Measurements from ENCODE around the gene PAM. TPM values are rescaled to one million over a fixed set of nuclear protein-coding genes. Genes with fewer than 3 reads are reported as not detected.

The PAM gene
- total RNA-seq, 1 experiment from 2014 or later: 31.9 TPM

DNA sequence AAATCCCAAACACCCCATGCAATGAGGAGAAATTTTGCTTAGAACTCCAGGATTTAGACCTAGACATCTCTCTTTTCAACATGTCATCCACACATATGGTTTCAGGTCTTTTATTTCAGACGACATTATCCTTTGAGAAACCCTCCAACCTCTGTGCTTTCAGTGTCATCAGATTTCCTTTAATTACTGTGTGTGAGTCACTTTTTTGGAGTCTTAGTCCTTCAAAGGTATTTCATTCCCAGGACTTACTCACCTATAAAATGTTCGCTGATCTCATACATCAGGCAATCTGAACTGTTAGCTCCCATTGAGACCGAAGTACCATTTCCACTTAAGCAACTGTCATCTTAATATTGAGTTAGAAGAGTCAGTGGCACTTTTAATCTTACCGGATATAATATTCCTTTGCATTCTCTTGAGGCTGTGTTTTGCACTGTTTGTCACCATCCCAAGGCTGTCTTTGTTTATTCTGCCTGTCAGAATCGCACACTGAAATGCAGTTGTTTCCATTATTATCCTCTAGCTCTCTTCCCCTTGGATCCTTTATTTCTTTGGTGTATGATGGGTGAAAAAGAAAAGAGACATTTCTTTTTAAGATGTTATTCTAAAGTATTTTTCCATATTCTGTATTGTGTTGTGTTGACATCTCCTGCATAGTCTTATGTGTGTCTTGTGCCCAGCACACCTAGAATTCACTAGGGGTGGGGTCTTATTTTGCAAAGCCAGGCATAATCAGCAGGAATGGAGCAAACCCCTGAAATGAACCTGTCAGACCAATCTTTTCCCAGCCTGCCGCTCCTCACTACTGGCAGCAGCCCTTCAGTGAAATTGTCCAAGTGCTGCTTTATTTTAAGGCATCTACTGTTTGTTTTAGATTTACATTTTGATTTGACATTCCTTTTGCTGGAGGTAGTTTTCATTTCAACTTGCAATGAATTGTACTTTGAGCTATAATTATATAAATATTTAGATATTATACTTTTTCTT is 155.4 kb downstream of the PAM start:
- H3K27me3 ChIP-seq (ENCODE audit: low read length): no peaks in the 10 kb centered on the region
- no peaks in the 10 kb centered on the region for H3K36me3 ChIP-seq (ENCODE audit: insufficient read depth, low read length)
- no peak overlapping the region for H3K4me3 ChIP-seq (ENCODE audit: low read length)
- H2AFZ ChIP-seq (ENCODE audit: low read length): no peak overlapping the region
- DNase-seq: no peak
- H3K9me3 ChIP-seq (ENCODE audit: low read length): no peaks in the 10 kb centered on the region
- H4K20me1 ChIP-seq (ENCODE audit: insufficient read depth, low read depth, low read length): no peaks in the 10 kb centered on the region; the same call in 1 of the 2 replicates
- no peaks in the 10 kb centered on the region for H3K79me2 ChIP-seq (ENCODE audit: low read length)
- H3K27ac ChIP-seq (ENCODE audit: low read length): no peak overlapping the region
- no peaks in the 10 kb centered on the region for H3K4me1 ChIP-seq (ENCODE audit: low read length)
- no peak overlapping the region for H3K4me2 ChIP-seq (ENCODE audit: low read depth, low read length, poor library complexity, severe bottlenecking)
- H3K9ac ChIP-seq (ENCODE audit: low read length): no peak overlapping the region
- no peaks in the 10 kb centered on the region for H3K9me2 ChIP-seq (replicated peaks; ENCODE audit: insufficient read depth, low read length)

DNA sequence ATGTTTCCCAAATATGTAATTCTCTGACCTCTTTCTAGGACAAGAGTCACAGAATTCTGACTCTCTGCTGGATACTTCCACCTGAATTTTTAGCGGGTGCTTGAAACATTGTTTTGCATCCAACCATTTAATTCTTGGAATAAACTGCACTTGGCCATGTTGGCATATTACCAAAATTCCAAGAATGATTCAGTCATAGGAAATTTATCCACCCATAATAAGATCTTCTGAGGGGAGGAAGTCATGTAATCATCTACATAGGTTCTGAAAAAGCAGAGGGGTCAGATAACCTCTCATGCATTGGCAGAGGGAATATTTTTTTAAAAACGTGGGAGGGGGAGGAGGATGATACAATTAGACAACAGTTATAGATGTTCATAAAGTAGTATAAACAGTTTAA is 156.9 kb downstream of the PAM start:
- Histone ChIP-seq H3K9me2 (replicated peaks; ENCODE audit: insufficient read depth, low read length) (no peaks in the 10 kb centered on the region), H3K4me2 (ENCODE audit: low read depth, low read length, poor library complexity, severe bottlenecking) (no peak overlapping the region), H3K79me2 (ENCODE audit: low read length) (no peaks in the 10 kb centered on the region), H4K20me1 (ENCODE audit: insufficient read depth, low read depth, low read length) (no peaks in the 10 kb centered on the region), H3K9ac (ENCODE audit: low read length) (no peak overlapping the region), H3K9me3 (ENCODE audit: low read length) (no peaks in the 10 kb centered on the region), H2AFZ (ENCODE audit: low read length) (no peak overlapping the region), H3K4me1 (ENCODE audit: low read length) (no peaks in the 10 kb centered on the region), H3K36me3 (ENCODE audit: insufficient read depth, low read length) (no peaks in the 10 kb centered on the region), H3K4me3 (ENCODE audit: low read length) (no peak overlapping the region), H3K27me3 (ENCODE audit: low read length) (no peaks in the 10 kb centered on the region), H3K27ac (ENCODE audit: low read length) (no peak overlapping the region)
- no peak for DNase-seq

- H3K9me2 ChIP-seq (replicated peaks; ENCODE audit: insufficient read depth, low read length): no peaks in the 10 kb centered on the region
- H3K4me2 ChIP-seq (ENCODE audit: low read depth, low read length, poor library complexity, severe bottlenecking): no peak overlapping the region
- H3K27me3 ChIP-seq (ENCODE audit: low read length): no peaks in the 10 kb centered on the region; the same call in 1 of the 2 replicates
- H3K79me2 ChIP-seq (ENCODE audit: low read length): no peaks in the 10 kb centered on the region
- no peak overlapping the region for H3K9ac ChIP-seq (ENCODE audit: low read length)
- H3K9me3 ChIP-seq (ENCODE audit: low read length): no peaks in the 10 kb centered on the region
- H3K4me3 ChIP-seq (ENCODE audit: low read length): no peak overlapping the region
- no peaks in the 10 kb centered on the region for H4K20me1 ChIP-seq (ENCODE audit: insufficient read depth, low read depth, low read length)
- no peak overlapping the region for H2AFZ ChIP-seq (ENCODE audit: low read length)
- H3K4me1 ChIP-seq (ENCODE audit: low read length): no peaks in the 10 kb centered on the region
- no peak for DNase-seq
- H3K36me3 ChIP-seq (ENCODE audit: insufficient read depth, low read length): no peaks in the 10 kb centered on the region
- H3K27ac ChIP-seq (ENCODE audit: low read length): no peak overlapping the region
Observed at GRCh38 chr5:102916109-102916508, 161.0 kb downstream of the PAM start.

DNA sequence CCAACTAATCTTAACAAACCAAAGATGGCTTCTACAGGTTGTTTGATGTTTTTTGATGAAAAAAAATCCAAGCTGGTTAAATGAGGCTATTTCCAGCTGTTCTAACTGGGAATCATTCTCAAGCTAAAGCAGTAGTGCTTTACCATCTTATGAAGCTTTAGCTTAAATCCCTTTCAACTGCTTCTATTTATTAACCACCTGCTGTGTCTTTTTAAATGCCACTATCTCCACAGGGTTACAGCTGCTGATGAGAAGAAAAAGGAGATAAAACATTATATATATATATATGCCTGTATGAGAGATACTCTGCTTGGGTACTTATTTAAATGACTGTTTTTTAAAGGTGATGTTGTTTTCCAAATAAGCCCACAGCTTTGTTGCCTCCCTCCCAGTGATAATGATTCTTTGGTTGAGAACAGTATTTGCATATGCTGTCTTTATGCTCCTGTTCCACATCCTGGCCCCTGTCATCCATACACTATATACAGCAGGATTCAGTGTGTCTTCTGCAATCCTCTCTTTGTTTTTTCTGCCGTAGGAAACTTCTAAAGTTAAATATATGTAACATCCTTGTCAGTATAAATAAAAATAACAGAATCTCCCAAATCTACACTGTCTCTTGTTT is 164.0 kb downstream of the PAM start:
- Histone ChIP-seq H3K79me2 (ENCODE audit: low read length) (no peaks in the 10 kb centered on the region), H3K27me3 (ENCODE audit: low read length) (no peaks in the 10 kb centered on the region; the same call in 1 of the 2 replicates), H3K9me3 (ENCODE audit: low read length) (no peaks in the 10 kb centered on the region), H3K9ac (ENCODE audit: low read length) (no peak overlapping the region), H4K20me1 (ENCODE audit: insufficient read depth, low read depth, low read length) (no peaks in the 10 kb centered on the region), H3K27ac (ENCODE audit: low read length) (no peak overlapping the region), H3K9me2 (replicated peaks; ENCODE audit: insufficient read depth, low read length) (no peaks in the 10 kb centered on the region), H3K36me3 (ENCODE audit: insufficient read depth, low read length) (no peaks in the 10 kb centered on the region), H3K4me1 (ENCODE audit: low read length) (no peaks in the 10 kb centered on the region), H3K4me3 (ENCODE audit: low read length) (no peak overlapping the region), H2AFZ (ENCODE audit: low read length) (no peak overlapping the region), H3K4me2 (ENCODE audit: low read depth, low read length, poor library complexity, severe bottlenecking) (no peak overlapping the region)
- no peak for DNase-seq

DNA sequence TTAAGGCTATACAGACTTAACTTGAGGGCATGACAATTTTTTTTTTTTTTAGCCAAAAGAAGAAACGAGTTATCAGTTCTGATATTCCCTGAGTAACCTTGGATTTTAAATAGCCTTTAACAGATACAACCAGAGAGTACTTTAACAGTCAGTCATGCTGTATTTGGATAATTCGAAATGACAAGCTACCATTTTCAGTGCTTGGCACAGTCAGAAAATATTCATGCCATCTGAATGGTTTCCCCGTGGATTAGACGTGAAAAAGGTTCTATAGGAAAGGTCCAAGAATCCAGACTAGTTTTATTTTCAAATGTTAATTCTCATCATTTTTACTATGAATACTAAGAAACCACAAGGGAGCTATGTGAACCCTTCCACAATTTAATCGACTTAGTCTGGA is 165.7 kb downstream of the PAM start:
- Histone ChIP-seq H3K36me3 (ENCODE audit: insufficient read depth, low read length) (no peaks in the 10 kb centered on the region), H3K27me3 (ENCODE audit: low read length) (no peaks in the 10 kb centered on the region; the same call in 1 of the 2 replicates), H3K4me1 (ENCODE audit: low read length) (no peaks in the 10 kb centered on the region), H3K9me2 (replicated peaks; ENCODE audit: insufficient read depth, low read length) (no peaks in the 10 kb centered on the region), H3K27ac (ENCODE audit: low read length) (no peak overlapping the region), H2AFZ (ENCODE audit: low read length) (no peak overlapping the region), H3K4me3 (ENCODE audit: low read length) (no peak overlapping the region), H3K9me3 (ENCODE audit: low read length) (no peaks in the 10 kb centered on the region), H3K9ac (ENCODE audit: low read length) (no peak overlapping the region), H3K79me2 (ENCODE audit: low read length) (no peaks in the 10 kb centered on the region), H4K20me1 (ENCODE audit: insufficient read depth, low read depth, low read length) (no peaks in the 10 kb centered on the region), H3K4me2 (ENCODE audit: low read depth, low read length, poor library complexity, severe bottlenecking) (no peak overlapping the region)
- DNase-seq: no peak

- no peak overlapping the region for H3K4me3 ChIP-seq (ENCODE audit: low read length)
- no peaks in the 10 kb centered on the region for H3K36me3 ChIP-seq (ENCODE audit: insufficient read depth, low read length)
- no peaks in the 10 kb centered on the region for H3K4me1 ChIP-seq (ENCODE audit: low read length)
- no peaks in the 10 kb centered on the region for H3K79me2 ChIP-seq (ENCODE audit: low read length)
- no peak overlapping the region for H3K27ac ChIP-seq (ENCODE audit: low read length)
- no peaks in the 10 kb centered on the region for H4K20me1 ChIP-seq (ENCODE audit: insufficient read depth, low read depth, low read length)
- no peak for DNase-seq
- H3K9ac ChIP-seq (ENCODE audit: low read length): no peak overlapping the region
- H3K4me2 ChIP-seq (ENCODE audit: low read depth, low read length, poor library complexity, severe bottlenecking): no peak overlapping the region
- H3K9me3 ChIP-seq (ENCODE audit: low read length): no peaks in the 10 kb centered on the region
- no peak overlapping the region for H2AFZ ChIP-seq (ENCODE audit: low read length)
- no peaks in the 10 kb centered on the region; the same call in 1 of the 2 replicates for H3K27me3 ChIP-seq (ENCODE audit: low read length)
- H3K9me2 ChIP-seq (replicated peaks; ENCODE audit: insufficient read depth, low read length): no peaks in the 10 kb centered on the region
Observed at GRCh38 chr5:102921341-102922044, 166.4 kb downstream of the PAM start.

- H3K27ac ChIP-seq (ENCODE audit: low read length): no peak overlapping the region
- no peaks in the 10 kb centered on the region for H3K36me3 ChIP-seq (ENCODE audit: insufficient read depth, low read length)
Observed at GRCh38 chr5:102922111-102922720, 167.1 kb downstream of the PAM start.

More at GRCh38 chr5:102922111-102922720, 167.1 kb downstream of the PAM start:
- Histone ChIP-seq H3K4me1 (ENCODE audit: low read length) (no peaks in the 10 kb centered on the region), H3K9me3 (ENCODE audit: low read length) (no peaks in the 10 kb centered on the region), H3K79me2 (ENCODE audit: low read length) (no peaks in the 10 kb centered on the region), H3K4me3 (ENCODE audit: low read length) (no peak overlapping the region), H4K20me1 (ENCODE audit: insufficient read depth, low read depth, low read length) (no peaks in the 10 kb centered on the region), H3K9me2 (replicated peaks; ENCODE audit: insufficient read depth, low read length) (no peaks in the 10 kb centered on the region), H3K27me3 (ENCODE audit: low read length) (no peaks in the 10 kb centered on the region; the same call in 1 of the 2 replicates), H3K4me2 (ENCODE audit: low read depth, low read length, poor library complexity, severe bottlenecking) (no peak overlapping the region), H2AFZ (ENCODE audit: low read length) (no peak overlapping the region), H3K9ac (ENCODE audit: low read length) (no peak overlapping the region)
- no peak for DNase-seq
